ENCODE measurements around the gene DIO1.

Gene DIO1

DNA sequence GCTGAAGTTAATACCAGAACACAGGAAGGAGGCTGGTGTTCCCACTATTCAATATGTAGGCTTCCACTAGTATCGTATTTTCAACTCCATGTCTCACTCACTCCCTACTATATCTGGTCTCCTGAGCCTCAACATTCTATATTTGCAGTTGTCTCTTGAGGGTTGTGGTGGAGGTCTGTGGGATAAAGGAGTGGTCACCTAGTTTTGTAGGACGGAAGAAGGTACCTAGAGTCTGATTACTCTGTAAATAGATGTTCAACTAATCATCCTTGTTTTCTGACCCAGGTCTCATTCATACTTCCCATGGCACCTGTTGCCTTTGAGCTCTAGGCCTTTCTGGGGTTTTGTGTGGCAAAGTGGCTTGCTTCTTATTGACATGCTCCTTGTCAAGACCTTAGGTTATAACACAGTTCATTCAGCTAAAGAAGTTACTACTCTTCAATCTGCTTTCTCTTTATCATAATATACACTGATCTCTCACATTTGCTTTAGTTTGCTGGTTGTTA is 33.4 kb downstream of the DIO1 start:
- TF ChIP-seq, protein P1, sequence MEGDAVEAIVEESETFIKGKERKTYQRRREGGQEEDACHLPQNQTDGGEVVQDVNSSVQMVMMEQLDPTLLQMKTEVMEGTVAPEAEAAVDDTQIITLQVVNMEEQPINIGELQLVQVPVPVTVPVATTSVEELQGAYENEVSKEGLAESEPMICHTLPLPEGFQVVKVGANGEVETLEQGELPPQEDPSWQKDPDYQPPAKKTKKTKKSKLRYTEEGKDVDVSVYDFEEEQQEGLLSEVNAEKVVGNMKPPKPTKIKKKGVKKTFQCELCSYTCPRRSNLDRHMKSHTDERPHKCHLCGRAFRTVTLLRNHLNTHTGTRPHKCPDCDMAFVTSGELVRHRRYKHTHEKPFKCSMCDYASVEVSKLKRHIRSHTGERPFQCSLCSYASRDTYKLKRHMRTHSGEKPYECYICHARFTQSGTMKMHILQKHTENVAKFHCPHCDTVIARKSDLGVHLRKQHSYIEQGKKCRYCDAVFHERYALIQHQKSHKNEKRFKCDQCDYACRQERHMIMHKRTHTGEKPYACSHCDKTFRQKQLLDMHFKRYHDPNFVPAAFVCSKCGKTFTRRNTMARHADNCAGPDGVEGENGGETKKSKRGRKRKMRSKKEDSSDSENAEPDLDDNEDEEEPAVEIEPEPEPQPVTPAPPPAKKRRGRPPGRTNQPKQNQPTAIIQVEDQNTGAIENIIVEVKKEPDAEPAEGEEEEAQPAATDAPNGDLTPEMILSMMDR (IDR thresholded peaks at IDR 0.05; ENCODE audit: low read length): no peak
- TF ChIP-seq EZH2 (IDR thresholded peaks at IDR 0.05; ENCODE audit: borderline replicate concordance, low read length): no peak
- no peak overlapping the region for H3K4me3 ChIP-seq (ENCODE audit: low read depth, low read length, poor library complexity, severe bottlenecking)
- no peaks in the 10 kb centered on the region for H3K79me2 ChIP-seq (ENCODE audit: insufficient read depth, low read length)
- no peaks in the 10 kb centered on the region for H3K27me3 ChIP-seq (ENCODE audit: insufficient read depth, low read length)
- no peaks in the 10 kb centered on the region for H3F3A ChIP-seq (ENCODE audit: insufficient read depth, low read length)
- H3K9me2 ChIP-seq (ENCODE audit: low read depth, low read length): no peaks in the 10 kb centered on the region
- H2AFZ ChIP-seq (ENCODE audit: low read length): no peak overlapping the region
- no peak overlapping the region for H3K4me2 ChIP-seq (ENCODE audit: low read length)
- H3K9ac ChIP-seq (ENCODE audit: low read length): no peak overlapping the region
- H3K27ac ChIP-seq (ENCODE audit: low read depth, low read length, poor library complexity, severe bottlenecking): no peak overlapping the region
- H3K36me3 ChIP-seq (ENCODE audit: insufficient read depth, low read length): peaks cover 62% of the 10 kb centered on the region
- no peaks in the 10 kb centered on the region for H3K9me3 ChIP-seq (ENCODE audit: low read length)
- no peaks in the 10 kb centered on the region for H4K20me1 ChIP-seq (ENCODE audit: insufficient read depth, low read length)
- H3K4me1 ChIP-seq (ENCODE audit: insufficient read depth, low read length, severe bottlenecking): no peaks in the 10 kb centered on the region

DNA sequence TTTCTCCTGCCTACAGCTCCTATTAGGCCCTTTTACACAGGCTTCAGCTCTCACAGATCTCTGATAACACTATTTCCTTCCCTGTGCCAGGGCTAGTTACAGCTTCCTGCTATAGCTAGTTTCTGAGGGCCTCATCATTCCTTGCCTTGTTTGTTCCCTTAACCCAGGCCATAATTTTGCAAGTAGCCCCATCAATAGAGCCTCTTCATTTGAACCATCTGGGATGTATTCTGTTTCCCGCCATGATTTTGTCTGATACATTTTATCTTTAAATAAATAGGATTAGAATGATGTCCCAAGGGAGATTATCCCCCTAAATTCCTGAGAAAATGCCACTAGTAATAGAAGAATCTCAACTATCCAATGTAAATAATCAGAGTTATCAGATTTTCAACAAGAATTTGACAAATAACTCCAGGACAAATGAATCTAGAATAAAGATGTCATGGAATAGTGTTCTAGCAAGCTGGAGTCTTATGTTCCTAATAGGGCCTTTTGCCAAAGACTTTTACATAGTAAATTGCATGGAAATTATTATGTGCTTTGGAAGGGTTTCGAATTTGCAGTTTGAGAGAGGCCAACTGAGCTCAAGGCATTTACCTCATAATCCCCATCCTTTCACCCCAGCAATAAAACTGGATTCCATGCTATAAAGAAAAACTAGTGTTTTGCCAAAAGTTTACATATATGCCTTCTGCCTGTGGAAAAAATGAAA is 35.4 kb downstream of the DIO1 start:
- no peak overlapping the region for H2AFZ ChIP-seq (ENCODE audit: low read length)
- no peaks in the 10 kb centered on the region for H4K20me1 ChIP-seq (ENCODE audit: insufficient read depth, low read length)
- no peaks in the 10 kb centered on the region for H3K79me2 ChIP-seq (ENCODE audit: insufficient read depth, low read length)
- no peaks in the 10 kb centered on the region for H3K4me1 ChIP-seq (ENCODE audit: insufficient read depth, low read length, severe bottlenecking)
- H3F3A ChIP-seq (ENCODE audit: insufficient read depth, low read length): no peaks in the 10 kb centered on the region
- peaks cover 65% of the 10 kb centered on the region for H3K36me3 ChIP-seq (ENCODE audit: insufficient read depth, low read length)
- H3K4me2 ChIP-seq (ENCODE audit: low read length): no peak overlapping the region
- no peak overlapping the region for H3K9ac ChIP-seq (ENCODE audit: low read length)
- no peaks in the 10 kb centered on the region for H3K9me2 ChIP-seq (ENCODE audit: low read depth, low read length)
- H3K4me3 ChIP-seq (ENCODE audit: low read depth, low read length, poor library complexity, severe bottlenecking): no peak overlapping the region
- TF ChIP-seq, protein P1 (IDR thresholded peaks at IDR 0.05; ENCODE audit: low read length): no peak
- no peak for TF ChIP-seq EZH2 (IDR thresholded peaks at IDR 0.05; ENCODE audit: borderline replicate concordance, low read length)
- H3K27ac ChIP-seq (ENCODE audit: low read depth, low read length, poor library complexity, severe bottlenecking): no peak overlapping the region
- H3K9me3 ChIP-seq (ENCODE audit: low read length): peaks cover 6% of the 10 kb centered on the region
- no peaks in the 10 kb centered on the region for H3K27me3 ChIP-seq (ENCODE audit: insufficient read depth, low read length)

DNA sequence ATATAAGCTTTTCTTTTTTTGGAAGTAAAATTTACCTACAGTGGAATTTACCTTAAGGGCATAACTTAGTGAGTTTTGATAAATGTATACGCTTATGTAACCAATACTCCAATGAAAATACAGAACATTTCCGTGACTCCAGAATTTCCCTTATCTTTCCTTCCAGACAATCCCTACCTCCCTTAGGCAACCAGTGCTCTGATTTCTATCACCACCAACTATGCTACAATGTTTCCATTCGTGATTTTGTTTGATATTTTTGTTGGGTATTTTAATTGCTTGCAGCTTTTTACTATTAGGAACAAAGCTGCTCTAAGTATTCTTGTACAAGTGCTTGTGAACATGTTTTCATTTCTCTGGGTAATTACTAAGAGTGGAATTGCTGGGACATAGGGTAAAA is 36.9 kb downstream of the DIO1 start:
- H3K79me2 ChIP-seq (ENCODE audit: insufficient read depth, low read length): no peaks in the 10 kb centered on the region
- no peak overlapping the region for H3K9ac ChIP-seq (ENCODE audit: low read length)
- no peaks in the 10 kb centered on the region for H3K27me3 ChIP-seq (ENCODE audit: insufficient read depth, low read length)
- H4K20me1 ChIP-seq (ENCODE audit: insufficient read depth, low read length): no peaks in the 10 kb centered on the region
- peaks cover 12% of the 10 kb centered on the region for H3K9me3 ChIP-seq (ENCODE audit: low read length)
- TF ChIP-seq EZH2 (IDR thresholded peaks at IDR 0.05; ENCODE audit: borderline replicate concordance, low read length): no peak
- TF ChIP-seq, protein P1 (IDR thresholded peaks at IDR 0.05; ENCODE audit: low read length): no peak
- H2AFZ ChIP-seq (ENCODE audit: low read length): no peak overlapping the region
- peaks cover 74% of the 10 kb centered on the region for H3K36me3 ChIP-seq (ENCODE audit: insufficient read depth, low read length)
- H3F3A ChIP-seq (ENCODE audit: insufficient read depth, low read length): no peaks in the 10 kb centered on the region
- no peaks in the 10 kb centered on the region for H3K9me2 ChIP-seq (ENCODE audit: low read depth, low read length)
- no peak overlapping the region for H3K27ac ChIP-seq (ENCODE audit: low read depth, low read length, poor library complexity, severe bottlenecking)
- H3K4me1 ChIP-seq (ENCODE audit: insufficient read depth, low read length, severe bottlenecking): no peaks in the 10 kb centered on the region
- no peak overlapping the region for H3K4me2 ChIP-seq (ENCODE audit: low read length)
- H3K4me3 ChIP-seq (ENCODE audit: low read depth, low read length, poor library complexity, severe bottlenecking): no peak overlapping the region

All from OCI-LY1 (cell line).